ENCODE data around the gene PPP1R2C. TPM values are rescaled to one million over a fixed set of nuclear protein-coding genes. Genes with fewer than 3 reads are reported as not detected.

Gene PPP1R2C
- total RNA-seq, 2 experiments from 2014 or later: not detected

- no peaks in the 10 kb centered on the region for H4K20me1 ChIP-seq (ENCODE audit: insufficient read depth, low read length)
- DNase-seq (ENCODE audit: low spot score): no peak
- no peaks in the 10 kb centered on the region for H3K4me1 ChIP-seq (ENCODE audit: insufficient read depth, low read length, poor library complexity, severe bottlenecking)
- TF ChIP-seq EZH2phosphoT487 (IDR thresholded peaks at IDR 0.05; ENCODE audit: borderline replicate concordance, low read depth, low read length) (no peak), CTCF (conservative IDR thresholded peaks at IDR 0.05; ENCODE audit: low read length) (no peak)
- peaks cover 14% of the 10 kb centered on the region; the same call in 1 of the 2 replicates for H3K9me3 ChIP-seq (ENCODE audit: low read length)
- BruUV-seq (replicated peaks): no TSS peak
- H3K27ac ChIP-seq (ENCODE audit: low read depth, low read length, poor library complexity, severe bottlenecking): no peak overlapping the region
- POLR2A ChIA-PET: interaction anchor here (0.7 kb wide), 1 partner anchor 30 kb away, joined by 4 read pairs; no protein-coding TSS in a partner anchor
- H2AFZ ChIP-seq (ENCODE audit: low read length): no peak overlapping the region
- no peaks in the 10 kb centered on the region for H3K79me2 ChIP-seq (ENCODE audit: insufficient read depth, low read depth, low read length)
- no peak overlapping the region for H3K4me2 ChIP-seq (ENCODE audit: low read length)
- H3K4me3 ChIP-seq (ENCODE audit: low read depth, low read length, poor library complexity, severe bottlenecking): no peak overlapping the region
- CTCF ChIA-PET (ENCODE audit: unreplicated experiment): interaction anchor here (0.6 kb wide), 1 partner anchor 511 kb away, joined by 3 read pairs; no protein-coding TSS in a partner anchor
- intact Hi-C loops (cut with micrococcal nuclease; ENCODE audit: unreplicated experiment): no loop called here
- H3K36me3 ChIP-seq (ENCODE audit: insufficient read depth, low read length): no peaks in the 10 kb centered on the region; the same call in 1 of the 2 replicates
- no peaks in the 10 kb centered on the region for H3K9me2 ChIP-seq (ENCODE audit: insufficient read depth, low read length)
Measured at GRCh38 chrX:42823443-42823842, 45.5 kb upstream of the PPP1R2C start.

DNA sequence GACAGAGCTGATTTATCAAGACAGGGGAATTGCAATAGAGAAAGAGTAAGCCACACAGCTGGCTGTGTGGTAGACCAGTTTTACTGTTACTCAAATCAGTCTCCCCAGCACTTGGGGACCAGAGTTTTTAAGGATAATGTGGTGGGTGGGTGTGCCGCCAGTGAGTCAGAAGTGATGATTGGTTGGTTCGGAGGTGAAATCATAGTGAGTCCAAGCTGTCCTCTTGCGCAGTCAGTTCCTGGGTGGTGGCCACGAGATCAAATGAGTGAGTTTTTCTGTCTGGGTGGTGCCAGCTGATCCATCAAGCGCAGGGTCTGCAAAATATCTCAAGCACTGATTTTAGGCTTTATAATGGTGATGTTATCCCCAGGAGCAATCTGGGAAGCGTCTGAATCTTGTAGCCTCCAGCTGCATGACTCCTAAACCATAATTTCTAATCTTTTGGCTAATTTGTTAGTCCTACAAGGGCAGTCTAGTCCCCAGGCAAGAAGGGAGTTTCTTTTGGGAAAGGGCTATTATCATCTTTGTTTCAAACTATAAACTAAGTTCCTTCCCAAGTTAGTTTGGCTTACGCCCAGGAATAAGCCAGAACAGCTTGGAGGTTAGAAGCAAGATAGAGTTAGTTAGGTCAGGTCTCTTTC is 44.0 kb upstream of the PPP1R2C start:
- H3K4me1 ChIP-seq (ENCODE audit: insufficient read depth, low read length, poor library complexity, severe bottlenecking): no peaks in the 10 kb centered on the region
- CTCF ChIA-PET (ENCODE audit: unreplicated experiment): no interaction called here
- POLR2A ChIA-PET: no interaction called here
- H3K9me2 ChIP-seq (ENCODE audit: insufficient read depth, low read length): no peaks in the 10 kb centered on the region
- no peak for TF ChIP-seq EZH2phosphoT487 (IDR thresholded peaks at IDR 0.05; ENCODE audit: borderline replicate concordance, low read depth, low read length)
- no peak for TF ChIP-seq CTCF (conservative IDR thresholded peaks at IDR 0.05; ENCODE audit: low read length)
- no peaks in the 10 kb centered on the region for H4K20me1 ChIP-seq (ENCODE audit: insufficient read depth, low read length)
- no peak overlapping the region for H3K4me2 ChIP-seq (ENCODE audit: low read length)
- no peaks in the 10 kb centered on the region; the same call in 1 of the 2 replicates for H3K36me3 ChIP-seq (ENCODE audit: insufficient read depth, low read length)
- intact Hi-C loops (cut with micrococcal nuclease; ENCODE audit: unreplicated experiment): no loop called here
- peaks cover 17% of the 10 kb centered on the region; the same call in 1 of the 2 replicates for H3K9me3 ChIP-seq (ENCODE audit: low read length)
- no peak for DNase-seq (ENCODE audit: low spot score)
- no TSS peak for BruUV-seq (replicated peaks)
- no peak overlapping the region for H2AFZ ChIP-seq (ENCODE audit: low read length)
- no peaks in the 10 kb centered on the region for H3K79me2 ChIP-seq (ENCODE audit: insufficient read depth, low read depth, low read length)
- no peak overlapping the region for H3K27ac ChIP-seq (ENCODE audit: low read depth, low read length, poor library complexity, severe bottlenecking)
- no peak overlapping the region for H3K4me3 ChIP-seq (ENCODE audit: low read depth, low read length, poor library complexity, severe bottlenecking)

All from OCI-LY7 (cell line).